Measurements from ENCODE around the gene NUF2.
A peak's percentile ranks its signal among the peaks of the same experiment; 100 is the strongest.
"Not testable (repeated sequence)": the region's sequence is repeated elsewhere in the genome, so short reads cannot be mapped to it uniquely, and the experiment has no call there.

The NUF2 gene

DNA sequence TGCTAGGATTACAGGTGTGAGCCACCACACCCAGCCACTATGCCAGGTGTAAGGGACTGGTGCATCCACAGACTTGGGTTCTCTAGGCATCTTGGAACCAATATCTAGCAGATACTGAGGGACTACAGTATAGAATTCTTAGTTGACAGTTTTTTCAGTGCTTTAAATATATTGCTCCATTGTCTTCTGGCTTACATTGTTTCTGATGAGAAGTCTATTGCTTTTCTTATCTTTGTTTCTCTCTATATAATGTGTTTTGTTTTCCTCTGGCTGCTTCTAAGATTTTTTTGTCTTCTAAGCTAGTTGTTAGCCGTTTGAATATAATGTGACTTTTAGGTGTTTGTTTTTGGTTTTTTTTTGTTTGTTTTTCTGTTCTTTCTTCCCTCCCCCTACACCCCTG is 13.5 kb downstream of the NUF2 start:
- DNase-seq = no peak

DNA sequence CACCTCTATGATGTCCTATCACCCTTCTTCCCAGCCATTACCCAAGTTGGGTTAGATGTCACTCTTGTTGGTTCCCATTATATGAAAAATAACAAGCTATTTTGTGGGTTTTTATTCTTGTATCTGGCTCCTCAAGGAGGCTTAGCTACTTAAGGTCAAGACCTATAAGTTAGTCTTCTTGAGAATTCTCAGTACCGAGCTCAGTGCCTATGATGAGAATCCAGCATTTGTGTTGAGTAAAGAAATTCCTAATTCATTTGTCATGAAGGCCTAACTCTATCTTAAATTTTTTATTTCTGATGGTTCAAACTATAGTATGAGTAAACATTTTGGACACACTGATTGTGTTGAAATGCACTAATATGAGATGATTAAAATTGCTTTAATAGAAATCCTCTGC is 15.9 kb downstream of the NUF2 start:
- DNase-seq = no peak

DNA sequence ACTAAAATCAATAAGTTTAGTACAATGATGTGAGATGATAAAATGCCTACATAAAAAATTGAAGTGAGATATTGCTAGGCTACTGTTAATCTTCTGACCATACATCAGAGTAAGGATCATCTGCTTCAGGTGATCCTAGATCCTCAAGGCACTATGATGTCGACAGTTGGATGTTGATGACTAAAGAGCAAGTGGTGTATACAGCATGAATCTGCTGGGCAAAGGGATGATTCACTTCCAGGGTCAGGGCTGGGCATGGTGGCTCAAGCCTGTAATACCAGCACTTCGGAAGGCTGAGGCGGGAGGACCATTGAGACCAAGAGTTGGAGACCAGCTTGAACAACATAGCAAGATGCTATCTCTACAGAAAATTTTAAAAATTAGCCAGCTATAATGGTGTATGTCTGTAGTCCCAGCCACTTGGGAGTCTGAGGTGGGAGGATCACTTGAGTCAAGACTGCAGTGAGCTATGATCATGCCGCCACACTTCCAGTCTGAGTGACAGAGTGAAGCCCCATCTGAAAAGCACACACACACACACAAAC is 24.6 kb downstream of the NUF2 start:
- DNase-seq = no peak

- no peak for DNase-seq
Observed at GRCh38 chr1:163347106-163347505, 25.4 kb downstream of the NUF2 start.

DNA sequence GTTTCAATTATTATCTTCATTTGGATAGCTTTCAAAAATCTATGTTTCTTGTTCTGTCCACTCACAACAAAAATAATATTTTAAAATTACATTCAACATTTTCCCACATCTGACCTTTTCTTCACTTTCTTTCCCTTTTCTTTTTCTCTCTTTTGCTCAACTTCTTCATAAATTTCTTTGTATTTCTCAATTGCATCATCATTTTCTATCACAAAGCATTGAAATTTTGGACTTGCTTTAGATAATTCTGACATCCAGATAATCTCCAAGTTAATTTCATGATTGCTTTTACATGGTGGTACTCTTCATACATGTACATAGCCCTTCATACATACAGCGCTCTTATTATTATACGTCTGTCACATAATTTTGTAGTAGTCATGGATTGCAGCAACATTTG is 30.2 kb downstream of the NUF2 start:
- DNase-seq = no peak

DNA sequence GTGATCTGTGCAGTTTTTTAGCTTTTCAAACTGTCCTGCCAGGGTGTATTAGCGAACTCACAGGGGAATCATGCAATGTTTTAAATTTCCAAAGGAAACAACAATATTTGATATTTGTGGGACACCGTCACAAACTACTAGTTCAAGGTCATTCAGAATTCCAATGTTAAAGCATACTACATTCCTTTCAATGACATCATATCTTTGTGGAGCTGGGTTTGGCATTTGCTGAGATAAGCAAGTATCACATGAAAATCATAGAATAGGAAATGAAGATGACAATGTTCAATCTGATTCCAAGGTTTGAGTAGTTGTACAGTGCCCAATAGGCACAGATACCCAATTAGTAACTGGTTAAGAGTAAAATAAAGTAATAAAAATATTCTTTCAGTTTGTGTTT is 35.6 kb downstream of the NUF2 start:
- DNase-seq = no peak

DNA sequence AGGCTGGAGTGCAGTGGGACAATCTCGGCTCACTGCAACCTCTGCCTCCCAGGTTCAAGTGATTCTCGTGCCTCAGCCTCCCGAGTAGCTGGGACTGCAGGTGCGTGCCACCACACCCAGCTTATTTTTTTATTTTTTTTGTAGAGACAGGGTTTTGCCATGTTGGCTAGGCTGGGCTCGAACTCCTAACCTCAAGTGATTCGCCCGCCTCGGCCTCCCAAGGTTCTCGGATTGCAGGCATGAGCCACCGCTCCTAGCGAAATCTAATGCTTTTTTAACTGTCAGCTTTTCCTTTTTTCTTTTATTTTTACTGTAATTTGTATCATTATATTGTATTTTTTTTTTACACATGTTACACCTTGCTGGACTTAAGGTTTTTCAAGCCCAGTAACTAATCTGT is 36.4 kb downstream of the NUF2 start:
- not testable (repeated sequence) for DNase-seq

DNA sequence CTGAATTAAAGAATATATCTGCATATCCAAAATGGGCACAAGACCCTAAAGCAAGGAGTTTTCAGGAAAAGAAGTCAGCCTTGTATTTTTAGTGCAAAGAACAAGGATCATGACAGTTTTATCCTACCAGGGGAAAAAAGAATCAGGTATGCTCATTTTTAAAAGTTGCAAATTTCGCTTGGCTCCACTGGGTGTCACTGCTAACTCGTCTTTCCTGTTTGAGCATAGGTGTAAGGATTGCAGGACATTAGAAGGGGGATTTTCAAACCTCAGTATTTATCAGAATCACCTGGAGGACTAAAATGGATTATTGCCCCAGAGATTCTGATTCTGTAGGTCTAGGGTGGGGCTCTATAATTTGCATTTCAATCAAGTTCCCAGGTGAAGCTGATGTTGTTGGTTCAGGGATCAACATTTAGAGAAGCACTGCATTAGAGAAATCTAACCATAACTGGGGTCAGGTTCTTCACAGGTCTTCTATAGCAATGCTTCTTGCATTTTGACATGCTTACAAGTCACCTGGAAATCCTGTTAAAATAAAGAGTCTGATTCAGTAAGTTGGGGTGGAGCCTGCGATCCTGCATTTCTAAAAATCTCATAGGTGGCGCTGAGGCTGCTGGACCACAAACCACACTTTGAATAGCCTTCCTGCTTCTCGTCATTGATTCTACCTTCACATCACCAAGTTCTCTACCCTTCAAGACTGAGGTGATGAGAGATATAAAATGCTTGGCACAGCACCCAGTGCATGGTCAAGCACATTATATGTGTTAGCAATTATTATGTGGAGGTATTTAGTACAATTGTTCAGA is 39.6 kb downstream of the NUF2 start:
- peak in 1 of 14 donors; percentile 12 for DNase-seq

- no peak for DNase-seq
Observed at GRCh38 chr1:163365186-163365585, 43.4 kb downstream of the NUF2 start.

DNA sequence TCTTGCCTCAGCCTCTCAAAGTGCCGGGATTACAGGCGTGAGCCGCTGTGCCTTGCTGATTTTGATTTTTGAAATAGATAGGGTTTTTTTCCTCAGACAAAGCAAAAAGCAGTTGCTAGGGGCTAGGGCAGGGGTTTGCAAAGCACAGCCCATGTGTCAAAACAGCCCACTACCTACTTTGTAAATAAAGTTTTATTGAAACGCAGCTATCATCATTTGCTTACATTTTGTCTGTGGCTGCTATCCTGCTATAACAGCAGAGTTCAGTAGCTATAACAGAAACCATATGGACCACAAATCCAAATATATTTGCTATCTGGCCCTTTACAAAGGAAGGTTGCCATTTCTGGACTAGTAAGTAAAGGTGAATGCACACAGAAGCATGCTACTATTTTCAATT is 44.8 kb downstream of the NUF2 start:
- no peak for DNase-seq

DNA sequence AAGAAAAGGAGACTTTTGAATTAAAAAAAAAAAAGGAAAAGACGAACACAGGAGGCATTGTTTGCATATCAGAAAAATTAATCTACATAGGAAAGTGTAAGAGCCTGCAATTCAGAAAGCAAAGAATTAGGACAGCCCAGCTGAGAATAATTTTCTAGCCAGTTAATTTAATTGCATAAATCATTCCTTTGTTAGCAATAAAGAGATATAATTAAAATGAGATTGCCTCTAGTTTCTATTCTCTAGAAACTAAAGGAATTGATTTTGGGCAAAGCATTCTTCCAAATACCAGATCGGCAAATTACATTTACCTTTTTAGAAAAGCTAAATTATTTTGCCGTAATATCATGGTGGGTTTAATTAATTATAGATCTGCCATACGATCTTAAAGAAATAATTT is 46.0 kb downstream of the NUF2 start:
- DNase-seq = no peak

DNA sequence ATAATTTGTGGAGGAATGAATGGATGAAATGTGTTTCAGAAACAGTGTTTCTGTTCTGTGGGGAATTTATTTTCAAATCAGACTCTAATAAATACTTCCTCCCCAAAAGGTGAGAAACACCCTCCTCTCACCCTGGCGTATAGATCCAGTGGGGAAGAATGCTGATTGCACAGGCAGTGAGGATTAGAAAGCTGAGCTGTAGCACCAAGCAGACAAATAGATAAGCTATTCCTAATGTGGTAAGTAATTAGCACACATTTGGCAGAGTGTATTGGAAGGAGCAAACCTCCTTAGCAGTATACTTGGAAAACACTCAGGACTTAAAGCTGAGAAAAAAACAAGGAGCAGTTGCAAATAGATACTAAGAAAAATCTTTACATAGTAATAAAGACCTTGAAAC is 50.8 kb downstream of the NUF2 start:
- DNase-seq = no peak

GRCh38 chr1:163378554-163378953 is 56.8 kb downstream of the NUF2 start:
- no peak for DNase-seq

- no peak for DNase-seq
Observed at GRCh38 chr1:163379801-163380200, 58.0 kb downstream of the NUF2 start.

DNA sequence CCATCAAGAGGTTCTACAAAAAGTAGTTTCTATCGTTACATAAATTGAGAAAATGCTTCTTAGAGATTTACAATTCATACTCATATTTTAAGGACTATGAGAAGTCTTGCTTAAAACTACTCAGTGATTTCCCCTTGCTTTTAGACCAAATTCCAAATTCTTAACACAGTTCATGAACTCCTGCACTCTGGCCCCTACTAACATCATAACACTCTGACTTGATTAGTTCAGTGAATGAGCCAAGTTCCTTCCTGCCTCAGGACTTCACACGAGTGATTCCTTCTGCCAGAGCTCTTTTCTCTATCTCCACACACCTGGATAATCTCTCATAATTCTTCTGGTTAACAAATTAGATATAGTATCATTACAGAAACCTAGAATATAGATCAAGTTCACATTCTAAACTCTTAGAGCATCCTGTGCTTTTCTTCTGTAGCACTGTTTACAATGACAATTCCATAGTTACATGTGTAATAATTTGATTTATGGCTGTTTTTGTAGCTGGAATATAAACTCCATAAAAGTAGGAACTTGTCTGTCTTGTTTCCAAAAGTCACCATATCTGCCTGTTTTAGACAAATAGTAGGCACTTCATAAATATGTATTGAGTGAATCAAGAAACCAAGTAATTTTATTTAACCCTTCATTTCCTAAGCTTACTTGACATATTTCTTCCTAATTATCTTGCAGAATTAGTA is 59.9 kb downstream of the NUF2 start:
- no peak for DNase-seq

GRCh38 chr1:163382395-163382794 is 60.6 kb downstream of the NUF2 start:
- DNase-seq = no peak

GRCh38 chr1:163387146-163387545 is 65.4 kb downstream of the NUF2 start:
- no peak for DNase-seq

GRCh38 chr1:163388970-163389369 is 67.2 kb downstream of the NUF2 start:
- no peak for DNase-seq

DNA sequence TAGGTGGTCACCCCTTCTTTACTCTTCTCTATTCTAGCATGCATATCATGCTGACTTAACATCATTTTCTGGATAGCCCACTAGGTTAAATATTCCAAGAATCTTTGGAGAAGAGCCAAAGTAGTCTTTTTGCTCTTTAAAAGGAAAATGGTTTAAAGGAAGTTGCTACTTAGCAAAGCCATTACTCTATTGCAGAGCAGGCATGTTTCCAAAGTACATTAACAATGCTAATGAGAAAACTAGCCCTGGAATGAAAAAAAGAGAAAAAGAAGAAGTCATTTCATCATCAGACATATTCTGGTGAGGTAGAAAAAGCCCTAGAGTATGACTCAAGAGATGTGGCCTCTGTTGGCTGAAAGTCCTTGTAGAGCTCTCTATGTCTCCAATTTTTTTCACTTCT is 74.0 kb downstream of the NUF2 start:
- no peak for DNase-seq

DNA sequence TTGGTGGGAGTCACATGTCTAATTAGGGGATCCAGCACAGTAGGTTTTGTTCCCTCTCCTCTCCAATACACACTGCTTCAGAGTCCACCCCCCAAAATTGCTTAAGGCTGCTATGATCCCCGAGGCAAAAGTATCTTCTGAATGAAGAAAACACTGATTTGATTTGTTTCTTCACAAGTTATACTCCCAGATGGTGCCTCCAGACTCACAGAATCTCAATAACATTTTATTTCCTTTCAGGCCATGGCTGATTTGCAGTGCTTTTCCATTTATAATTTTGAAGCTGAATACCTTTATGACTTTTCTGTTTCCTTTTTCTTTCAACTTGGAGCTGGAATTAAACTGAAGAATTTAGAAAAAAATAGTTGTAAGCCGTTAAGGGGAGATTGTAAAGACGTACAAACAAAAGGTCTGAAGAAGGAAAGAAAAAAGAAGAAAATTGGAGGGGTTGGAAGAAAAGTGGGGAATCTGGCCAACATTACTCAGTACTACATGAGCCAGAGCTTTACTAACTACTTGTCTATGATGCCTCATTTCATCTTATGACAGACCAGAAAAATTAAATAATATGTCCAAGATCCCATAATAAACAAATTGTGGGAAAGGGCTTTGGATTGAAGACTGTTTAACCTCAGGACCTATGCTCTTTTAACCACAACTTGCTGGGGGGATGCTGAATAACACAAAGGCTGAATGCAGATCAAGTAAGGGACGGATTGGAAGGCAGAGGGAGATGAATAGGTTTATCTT is 75.9 kb downstream of the NUF2 start:
- DNase-seq = no peak

DNA sequence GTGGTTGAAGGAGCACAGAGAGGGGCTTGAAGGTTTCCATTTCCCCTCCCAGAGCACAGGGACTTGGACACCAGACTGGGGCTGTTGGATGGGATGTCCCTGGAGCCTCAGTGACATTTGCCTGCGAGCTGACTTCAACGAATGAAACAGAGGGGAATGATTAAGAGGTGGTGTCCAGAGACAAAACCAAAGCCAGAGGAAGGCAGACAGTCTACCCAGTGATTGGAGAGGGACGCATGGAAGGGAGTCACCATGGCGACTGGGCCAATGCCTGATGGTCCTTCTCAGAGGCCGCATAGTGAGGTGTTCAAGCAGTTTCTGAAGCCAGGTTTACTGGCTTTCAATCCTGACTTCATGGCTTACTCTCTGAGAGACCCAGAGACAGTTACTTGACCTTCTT is 77.2 kb downstream of the NUF2 start:
- DNase-seq = peak in 1 of 14 donors; percentile 10

DNA sequence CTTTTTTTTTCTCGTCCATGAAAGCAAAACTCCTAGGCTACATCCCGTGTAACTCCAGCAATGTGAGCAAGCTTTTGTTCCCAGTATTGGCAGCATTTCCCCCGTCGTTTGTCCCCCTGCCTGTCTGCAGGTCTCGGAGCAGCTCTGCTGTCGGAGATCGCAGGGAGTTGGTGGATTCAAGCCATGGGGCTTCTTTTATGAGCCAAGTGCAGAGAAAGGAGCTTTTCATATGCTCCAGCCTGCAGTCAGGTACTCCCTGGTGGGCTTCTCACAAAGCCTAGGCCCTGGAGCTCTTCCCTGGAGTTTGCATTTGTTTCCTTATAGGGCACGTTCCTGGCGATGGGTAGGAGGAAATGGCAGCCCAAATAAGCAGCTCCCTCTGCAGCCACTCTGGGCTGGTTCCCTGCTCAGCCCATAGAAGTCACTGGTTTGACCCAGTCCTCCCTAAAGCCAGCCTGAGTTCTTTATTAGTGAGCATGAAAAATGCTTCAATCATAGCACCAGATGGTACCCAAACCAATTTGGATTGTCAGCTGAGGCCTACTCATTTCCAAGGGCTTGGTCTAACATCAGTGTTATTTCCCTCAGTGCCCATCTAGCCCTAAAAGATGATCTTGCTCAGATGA is 78.3 kb downstream of the NUF2 start:
- DNase-seq = peak in 9 of 14 donors; percentile 28 to 77 (median 42)

GRCh38 chr1:163401211-163401610 is 79.5 kb downstream of the NUF2 start:
- DNase-seq = no peak
